Breast epithelium (tissue), 4 donors: ENCODE measurements around the gene GNB1. TPM values are rescaled to one million over a fixed set of nuclear protein-coding genes. Genes with fewer than 3 reads are reported as not detected.

Experiments
- DNase-seq, 2 donors: peaks; one replicate each; pipeline ENCODE4 v3.0.0-alpha.2; 2019; ENCODE audit warnings: low spot score in 2 of 2
- H3K27ac ChIP-seq, 2 donors: fragments of 200-600 bp; sonication (generic) in 1 of 2; one replicate each; pipeline ENCODE4 v1.5.1; 2016 to 2019; ENCODE audit warnings: mild to moderate bottlenecking in 1 of 2
- H3K27me3 ChIP-seq, 2 donors: fragments of 200-600 bp; sonication (generic) in 1 of 2; one replicate each; pipeline versions ENCODE4 v1.5.1 to v1.6.0; 2017 to 2019; ENCODE audit warnings: control low read depth in 1 of 2, mild to moderate bottlenecking in 1 of 2
- H3K36me3 ChIP-seq: fragments of 200-600 bp; one replicate; pipeline ENCODE4 v1.5.1; 2019
- H3K4me1 ChIP-seq, 2 donors: fragments of 200-600 bp; sonication (generic); one replicate each; pipeline ENCODE4 v1.5.1; 2016 to 2019; ENCODE audit warnings: control low read depth in 1 of 2
- H3K4me3 ChIP-seq, 3 donors: fragments of 200-600 bp; sonication (generic); 1 replicate in 2 of 3; 2 replicates in 1 of 3; pipeline ENCODE4 v1.5.1; 2016 to 2019; ENCODE audit warnings: mild to moderate bottlenecking in 3 of 3, moderate library complexity in 2 of 3
- H3K9me3 ChIP-seq, 2 donors: fragments of 200-600 bp; sonication (generic) in 1 of 2; one replicate each; pipeline ENCODE4 v1.5.1; 2016 to 2019; ENCODE audit warnings: control low read depth in 1 of 2
- POLR2A ChIP-seq: fragments of 450-650 bp; IDR thresholded peaks from one replicate; pipeline ENCODE4 v1.6.1; 2016; ENCODE audit warnings: antibody characterized with exemption, mild to moderate bottlenecking, moderate library complexity
- POLR2AphosphoS5 ChIP-seq, 3 donors: sonication (generic); formaldehyde crosslinking; IDR thresholded peaks; one replicate each; pipeline ENCODE4 v1.6.1; 2017; ENCODE audit warnings: antibody characterized with exemption in 3 of 3
- intact Hi-C: fragments of 100-400 bp; cut with DNase I; formaldehyde crosslinking; loops from one replicate; pipeline ENCODE4 v1.15.1; 2023; ENCODE audit warnings: low total_unique reads
- total RNA-seq, 3 donors: library from RNA; depleted of rRNA; stranded (reverse); fragments of >200 nt; gene quantifications; one replicate each; pipeline ENCODE4 v1.1.0, GENCODE V29; 2016
- TF ChIP-seq, protein P1 (sequence below), 3 donors: fragments of 450-650 bp; IDR thresholded peaks; one replicate each; pipeline ENCODE4 v1.5.1; 2016 to 2017; ENCODE audit warnings: antibody characterized with exemption in 3 of 3, mild to moderate bottlenecking in 3 of 3, moderate library complexity in 3 of 3

GNB1 gene
- total RNA-seq, 3 donors from 2014 or later = 108 to 138 (median 123) TPM

GRCh38 chr1:1775327-1776226 lies 115.3 kb downstream of the GNB1 start:
- Histone ChIP-seq H3K36me3 (no peaks in the 10 kb centered on the region), H3K27me3 (no peaks in the 10 kb centered on the region), H3K4me3 (peak overlapping the region in 1 of 3 donors; percentile 30), H3K9me3 (peaks cover 0 to 8% of the 10 kb centered on the region in 2 donors), H3K27ac (peak overlapping the region; percentile 82 to 90), H3K4me1 (peaks cover 12 to 24% of the 10 kb centered on the region in 2 donors)
- intact Hi-C loops = no loop called here
- TF ChIP-seq POLR2AphosphoS5 (IDR thresholded peaks at IDR 0.05) = no peak
- TF ChIP-seq, protein P1, sequence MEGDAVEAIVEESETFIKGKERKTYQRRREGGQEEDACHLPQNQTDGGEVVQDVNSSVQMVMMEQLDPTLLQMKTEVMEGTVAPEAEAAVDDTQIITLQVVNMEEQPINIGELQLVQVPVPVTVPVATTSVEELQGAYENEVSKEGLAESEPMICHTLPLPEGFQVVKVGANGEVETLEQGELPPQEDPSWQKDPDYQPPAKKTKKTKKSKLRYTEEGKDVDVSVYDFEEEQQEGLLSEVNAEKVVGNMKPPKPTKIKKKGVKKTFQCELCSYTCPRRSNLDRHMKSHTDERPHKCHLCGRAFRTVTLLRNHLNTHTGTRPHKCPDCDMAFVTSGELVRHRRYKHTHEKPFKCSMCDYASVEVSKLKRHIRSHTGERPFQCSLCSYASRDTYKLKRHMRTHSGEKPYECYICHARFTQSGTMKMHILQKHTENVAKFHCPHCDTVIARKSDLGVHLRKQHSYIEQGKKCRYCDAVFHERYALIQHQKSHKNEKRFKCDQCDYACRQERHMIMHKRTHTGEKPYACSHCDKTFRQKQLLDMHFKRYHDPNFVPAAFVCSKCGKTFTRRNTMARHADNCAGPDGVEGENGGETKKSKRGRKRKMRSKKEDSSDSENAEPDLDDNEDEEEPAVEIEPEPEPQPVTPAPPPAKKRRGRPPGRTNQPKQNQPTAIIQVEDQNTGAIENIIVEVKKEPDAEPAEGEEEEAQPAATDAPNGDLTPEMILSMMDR (IDR thresholded peaks at IDR 0.05) = no peak
- no peak for TF ChIP-seq POLR2A
- DNase-seq = no peak

- Histone ChIP-seq H3K4me1 (peaks cover 10 to 12% of the 10 kb centered on the region in 2 donors), H3K4me3 (no peak overlapping the region), H3K27me3 (no peaks in the 10 kb centered on the region), H3K9me3 (peaks cover 0 to 14% of the 10 kb centered on the region in 2 donors), H3K27ac (no peak overlapping the region), H3K36me3 (no peaks in the 10 kb centered on the region)
- intact Hi-C loops = no loop called here
- TF ChIP-seq POLR2AphosphoS5 (IDR thresholded peaks at IDR 0.05) = no peak
- TF ChIP-seq, protein P1 (IDR thresholded peaks at IDR 0.05) = no peak
- no peak for TF ChIP-seq POLR2A
- DNase-seq = no peak
Observed at GRCh38 chr1:1773874-1774273, 117.0 kb downstream of the GNB1 start.

GRCh38 chr1:1771096-1771495 lies 119.8 kb downstream of the GNB1 start:
- intact Hi-C loops = no loop called here
- Histone ChIP-seq H3K4me1 (peaks cover 7 to 8% of the 10 kb centered on the region in 2 donors), H3K27me3 (no peaks in the 10 kb centered on the region), H3K9me3 (peaks cover 0 to 14% of the 10 kb centered on the region in 2 donors), H3K27ac (no peak overlapping the region), H3K4me3 (no peak overlapping the region), H3K36me3 (no peaks in the 10 kb centered on the region)
- TF ChIP-seq, protein P1 (IDR thresholded peaks at IDR 0.05) = no peak
- TF ChIP-seq POLR2A = no peak
- no peak for TF ChIP-seq POLR2AphosphoS5 (IDR thresholded peaks at IDR 0.05)
- DNase-seq = no peak

DNA sequence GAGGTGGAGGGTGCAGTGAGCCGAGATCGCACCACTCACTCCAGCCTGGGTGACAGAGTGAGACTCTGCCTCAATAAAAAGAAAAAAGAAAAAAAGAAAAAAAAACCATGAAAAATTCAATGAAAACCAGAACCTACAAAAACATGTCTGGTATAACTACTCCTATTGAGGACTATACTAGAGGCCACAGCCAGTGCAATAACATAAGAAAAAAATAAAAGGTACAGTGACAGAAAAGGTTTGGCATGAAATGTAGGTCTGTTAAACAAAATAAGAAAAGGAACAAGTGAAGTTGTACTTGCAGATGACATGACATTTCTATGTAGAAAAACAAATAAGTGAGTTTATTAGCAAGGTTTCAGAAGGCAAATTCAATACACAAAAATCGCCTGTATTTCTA lies 120.8 kb downstream of the GNB1 start:
- Histone ChIP-seq H3K4me1 (no peaks in the 10 kb centered on the region), H3K27ac (no peak overlapping the region), H3K4me3 (no peak overlapping the region), H3K36me3 (no peaks in the 10 kb centered on the region), H3K9me3 (peaks cover 0 to 14% of the 10 kb centered on the region in 2 donors), H3K27me3 (no peaks in the 10 kb centered on the region)
- DNase-seq = no peak
- TF ChIP-seq POLR2A (no peak), POLR2AphosphoS5 (IDR thresholded peaks at IDR 0.05) (no peak)
- TF ChIP-seq, protein P1 (IDR thresholded peaks at IDR 0.05) = no peak
- intact Hi-C loops = no loop called here
